Right lobe of liver (tissue), 4 donors: ENCODE results near the gene VPS4B.

ENCODE experiments used
- POLR2A ChIP-seq: fragments of 450-650 bp; IDR thresholded peaks from one replicate; pipeline ENCODE4 v1.6.1; 2017; ENCODE audit warnings: antibody characterized with exemption, mild to moderate bottlenecking
- TF ChIP-seq, protein P1 (sequence below), 4 donors: fragments of 200-600 bp in 3 of 4; fragments of 450-650 bp in 1 of 4; IDR thresholded peaks; one replicate each; pipeline versions ENCODE4 v1.5.1 to v1.8.0; 2016 to 2022; ENCODE audit warnings: antibody characterized with exemption in 4 of 4, mild to moderate bottlenecking in 2 of 4
- donor health status: DM: no; HTN: no; CAD: no.
- donor health status: DM: no; HTN: no; CAD: no.
- donor health status: DM: no; HTN: yes; CAD: no.

DNA sequence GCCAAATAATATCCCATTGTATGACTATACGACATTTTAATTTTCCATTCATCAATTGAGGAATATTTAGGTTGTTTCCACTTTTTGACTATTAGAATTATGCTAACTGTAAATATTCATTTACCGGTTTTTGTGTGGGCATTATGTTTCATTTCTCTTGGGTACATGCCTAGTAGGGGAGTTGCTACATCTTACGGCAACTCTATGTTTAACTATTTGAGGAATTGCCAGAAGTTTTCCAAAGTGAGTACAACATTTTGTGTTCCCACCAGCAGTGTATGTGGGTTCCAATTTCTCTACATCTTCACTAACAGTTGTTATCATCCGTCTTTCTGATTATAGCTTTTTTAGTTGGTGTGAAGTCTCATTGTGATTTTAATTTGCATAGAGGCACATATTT lies 53.7 kb downstream of the VPS4B start:
- TF ChIP-seq, protein P1, sequence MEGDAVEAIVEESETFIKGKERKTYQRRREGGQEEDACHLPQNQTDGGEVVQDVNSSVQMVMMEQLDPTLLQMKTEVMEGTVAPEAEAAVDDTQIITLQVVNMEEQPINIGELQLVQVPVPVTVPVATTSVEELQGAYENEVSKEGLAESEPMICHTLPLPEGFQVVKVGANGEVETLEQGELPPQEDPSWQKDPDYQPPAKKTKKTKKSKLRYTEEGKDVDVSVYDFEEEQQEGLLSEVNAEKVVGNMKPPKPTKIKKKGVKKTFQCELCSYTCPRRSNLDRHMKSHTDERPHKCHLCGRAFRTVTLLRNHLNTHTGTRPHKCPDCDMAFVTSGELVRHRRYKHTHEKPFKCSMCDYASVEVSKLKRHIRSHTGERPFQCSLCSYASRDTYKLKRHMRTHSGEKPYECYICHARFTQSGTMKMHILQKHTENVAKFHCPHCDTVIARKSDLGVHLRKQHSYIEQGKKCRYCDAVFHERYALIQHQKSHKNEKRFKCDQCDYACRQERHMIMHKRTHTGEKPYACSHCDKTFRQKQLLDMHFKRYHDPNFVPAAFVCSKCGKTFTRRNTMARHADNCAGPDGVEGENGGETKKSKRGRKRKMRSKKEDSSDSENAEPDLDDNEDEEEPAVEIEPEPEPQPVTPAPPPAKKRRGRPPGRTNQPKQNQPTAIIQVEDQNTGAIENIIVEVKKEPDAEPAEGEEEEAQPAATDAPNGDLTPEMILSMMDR (IDR thresholded peaks at IDR 0.05), result no peak
- TF ChIP-seq POLR2A, result no peak
